H1 (cell line): ENCODE data around the gene VSIG2. TPM values are rescaled to one million over a fixed set of nuclear protein-coding genes. Genes with fewer than 3 reads are reported as not detected.

ENCODE experiments used
- E2F6 ChIP-seq: IDR thresholded peaks from 2 replicates; pipeline ENCODE4 v1.6.1; 2012; ENCODE audit warnings: inconsistent platforms
- polyA plus RNA-seq, 7 experiments: library from polyadenylated mRNA; depleted of rRNA in 3 of 7; stranded (reverse) in 5 of 7; unstranded in 2 of 7; fragments of >200 nt in 5 of 7; fragments of 200-250 nt in 2 of 7; gene quantifications; 1 replicate in 5 of 7; 2 replicates in 1 of 7; 4 replicates in 1 of 7; pipeline versions ENCODE4 v1.2.1 to v1.2.3, GENCODE V29; 2011 to 2013; ENCODE audit warnings: missing spikeins in 2 of 7, mixed read lengths in 2 of 7
- total RNA-seq: library from RNA; stranded (reverse); fragmentation: NEBNext Ultra II Directional; extraction: Animal tissue kit (Norgen Biotek cat#: 25700); gene quantifications from 2 replicates; pipeline ENCODE4 v1.2.1, GENCODE V29; 2021

The VSIG2 gene
- total and polyA plus RNA-seq, 2 of the 8 experiments (the other 6 are each of a cell fraction or from before 2014, with no cell fraction given): 0.18 TPM; not detected in 1

- TF ChIP-seq E2F6: no peak
Observed at GRCh38 chr11:124784051-124784450, 32.0 kb upstream of the VSIG2 start (continued).
